SK-N-SH (cell line): ENCODE results near the gene LINGO3. TPM values are rescaled to one million over a fixed set of nuclear protein-coding genes. Genes with fewer than 3 reads are reported as not detected.
A peak's percentile ranks its signal among the peaks of the same experiment; 100 is the strongest.

Source experiments
- CTCF ChIA-PET: fragments of 300-600, 350-600 bp; formaldehyde crosslinking; extraction: SDS; loops from one replicate; lab custom pipeline; 2021; lab: Yijun Ruan, JAX
- POLR2A ChIA-PET: fragments of 350-600 bp; sonication (Branson Sonifier 250); formaldehyde crosslinking; extraction: SDS; loops from one replicate; lab custom pipeline; 2020; ENCODE audit warnings: antibody characterized with exemption, inconsistent platforms; lab: Yijun Ruan, JAX
- DNase-seq: peaks from one replicate; pipeline ENCODE4 v3.0.0; 2012
- H2AFZ ChIP-seq: fragments of 200-600 bp; sonication (generic); 2 replicates; pipeline ENCODE4 v1.8.1; 2016; ENCODE audit warnings: antibody characterized with exemption, mild to moderate bottlenecking, low read depth
- H3F3A ChIP-seq: fragments of 200-600 bp; sonication (generic); replicated peaks from 2 replicates; pipeline ENCODE3; 2016; ENCODE audit warnings: antibody characterized with exemption, mild to moderate bottlenecking; ENCODE audit not compliant: insufficient read depth
- H3K27ac ChIP-seq, 2 experiments: fragments of 200-500 bp in 1 of 2; fragments of 200-600 bp in 1 of 2; sonication (Bioruptor generic) in 1 of 2; sonication (generic), shearing (Covaris generic) in 1 of 2; 2 replicates each; pipeline versions ENCODE4 v1.5.1 to v1.6.1; 2014 to 2016; ENCODE audit warnings: low read depth in 2 of 2, inconsistent platforms in 1 of 2, low read length in 1 of 2, mild to moderate bottlenecking in 1 of 2, mixed read lengths in 1 of 2
- H3K27me3 ChIP-seq: fragments of 200-600 bp; sonication (generic), shearing (Covaris generic); 2 replicates; pipeline ENCODE4 v1.6.1; 2016; ENCODE audit warnings: mixed run types; ENCODE audit not compliant: insufficient read depth
- H3K36me3 ChIP-seq, 2 experiments: fragments of 200-500 bp in 1 of 2; fragments of 200-600 bp in 1 of 2; sonication (Bioruptor generic) in 1 of 2; sonication (generic) in 1 of 2; replicated peaks in 1 of 2; 2 replicates each; pipeline versions ENCODE3 to v1.5.1; 2014 to 2016; ENCODE audit warnings: low read length in 1 of 2, mild to moderate bottlenecking in 1 of 2; ENCODE audit not compliant: insufficient read depth in 2 of 2, control insufficient read depth in 1 of 2
- H3K4me1 ChIP-seq, 2 experiments: fragments of 200-500 bp in 1 of 2; fragments of 200-600 bp in 1 of 2; sonication (Bioruptor generic) in 1 of 2; sonication (generic), shearing (Covaris generic) in 1 of 2; 2 replicates each; pipeline versions ENCODE4 v1.5.1 to v1.6.1; 2014 to 2016; ENCODE audit warnings: low read depth in 1 of 2, low read length in 1 of 2, mixed run types in 1 of 2; ENCODE audit not compliant: insufficient read depth in 2 of 2, control insufficient read depth in 1 of 2
- H3K4me2 ChIP-seq: fragments of 200-600 bp; sonication (generic), shearing (Covaris generic); 2 replicates; pipeline ENCODE4 v1.6.1; 2017; ENCODE audit warnings: mixed run types
- H3K4me3 ChIP-seq, 2 experiments: fragments of 200-500 bp in 1 of 2; fragments of 200-600 bp in 1 of 2; sonication (Bioruptor generic) in 1 of 2; sonication (generic), shearing (Covaris generic) in 1 of 2; 2 replicates each; pipeline versions ENCODE4 v1.5.1 to v1.8.1; 2014 to 2016; ENCODE audit warnings: low read depth in 2 of 2, inconsistent platforms in 1 of 2, low read length in 1 of 2, mild to moderate bottlenecking in 1 of 2, mixed read lengths in 1 of 2, moderate library complexity in 1 of 2
- H3K79me2 ChIP-seq: fragments of 200-600 bp; sonication (generic); 2 replicates; pipeline ENCODE4 v1.8.1; 2017; ENCODE audit warnings: mild to moderate bottlenecking; ENCODE audit not compliant: insufficient read depth
- H3K9ac ChIP-seq: fragments of 200-600 bp; sonication (generic); 2 replicates; pipeline ENCODE4 v1.6.1; 2017; ENCODE audit warnings: mixed run types
- H3K9me2 ChIP-seq: fragments of 200-600 bp; sonication (generic); 2 replicates; pipeline ENCODE4 v1.6.1; 2017; ENCODE audit warnings: mixed run types
- H3K9me3 ChIP-seq: fragments of 200-600 bp; sonication (generic); 2 replicates; pipeline ENCODE4 v1.6.1; 2017; ENCODE audit warnings: mixed run types, mild to moderate bottlenecking, moderate library complexity
- H4K20me1 ChIP-seq: fragments of 200-600 bp; sonication (generic); 2 replicates; pipeline ENCODE4 v1.6.1; 2017; ENCODE audit warnings: mild to moderate bottlenecking, mixed run types; ENCODE audit not compliant: insufficient read depth
- CHD2 ChIP-seq: fragments of 150-350 bp; IDR thresholded peaks from 2 replicates; pipeline ENCODE4 v1.6.1; 2018; ENCODE audit warnings: low read length; ENCODE audit not compliant: partially characterized antibody
- CTCF ChIP-seq: fragments of 200-600 bp; sonication (generic); IDR thresholded peaks from 2 replicates; pipeline ENCODE4 v1.6.1; 2017; ENCODE audit warnings: antibody characterized with exemption, mild to moderate bottlenecking, moderate library complexity
- ELF1 ChIP-seq: IDR thresholded peaks from 2 replicates; pipeline ENCODE4 v1.4.0; 2012
- EP300 ChIP-seq, 2 experiments: IDR thresholded peaks; 2 replicates each; pipeline versions ENCODE4 v1.4.0 to v1.6.1; 2012; ENCODE audit warnings: borderline replicate concordance in 1 of 2, low read depth in 1 of 2, low read length in 1 of 2
- FOSL2 ChIP-seq: IDR thresholded peaks from 2 replicates; pipeline ENCODE4 v1.4.0; 2012; ENCODE audit warnings: low read depth, mild to moderate bottlenecking, moderate library complexity, borderline replicate concordance
- MAX ChIP-seq: IDR thresholded peaks from 2 replicates; pipeline ENCODE4 v1.4.0; 2012; ENCODE audit warnings: low read depth
- NFIC ChIP-seq: IDR thresholded peaks from 2 replicates; pipeline ENCODE4 v1.4.0; 2012; ENCODE audit warnings: borderline replicate concordance
- NRF1 ChIP-seq: IDR thresholded peaks from 2 replicates; pipeline ENCODE4 v1.6.1; 2012; ENCODE audit warnings: low read depth, mild to moderate bottlenecking, low read length
- USF1 ChIP-seq: IDR thresholded peaks from 2 replicates; pipeline ENCODE4 v1.4.0; 2012; ENCODE audit warnings: low read depth, borderline replicate concordance
- ZBTB33 ChIP-seq: IDR thresholded peaks from 2 replicates; pipeline ENCODE4 v1.4.0; 2012; ENCODE audit warnings: low read depth, borderline replicate concordance
- WGBS: methylation state at CpG from one replicate; pipeline ENCODE4 v1.1.6; 2017; ENCODE audit warnings: low lambda C conversion rate; 5-methylcytosine and 5-hydroxymethylcytosine counted together
- polyA plus RNA-seq, 3 experiments: library from polyadenylated mRNA; depleted of rRNA; stranded (reverse); fragments of >200 nt; gene quantifications; 2 replicates each; pipeline ENCODE4 v1.2.3, GENCODE V29; 2012

Gene LINGO3
- polyA plus RNA-seq, 1 of the 3 experiments (the other 2 are of a cell fraction): not detected

- CTCF ChIA-PET: no interaction called here
- 95% methylated on average over 25 of the region's 26 CpGs for WGBS
- no peak overlapping the region for H2AFZ ChIP-seq
- no peaks in the 10 kb centered on the region for H3K9me2 ChIP-seq
- no peaks in the 10 kb centered on the region for H3K27me3 ChIP-seq
- H3K4me2 ChIP-seq: no peak overlapping the region
- peaks cover 57% of the 10 kb centered on the region for H3K79me2 ChIP-seq
- DNase-seq: peak; percentile 61
- peaks cover 0 to 4% of the 10 kb centered on the region in 2 experiments for H3K36me3 ChIP-seq
- no peak overlapping the region for H3K4me3 ChIP-seq
- H3K9ac ChIP-seq: no peak overlapping the region
- H3F3A ChIP-seq: peaks cover 18% of the 10 kb centered on the region
- POLR2A ChIA-PET: interaction anchor here (1.1 kb wide), 1 partner anchor 19 kb away, joined by 3 read pairs; no protein-coding TSS in a partner anchor
- H3K4me1 ChIP-seq: peaks cover 0 to 2% of the 10 kb centered on the region in 2 experiments; a peak in 1 of 4 replicates
- TF ChIP-seq FOSL2 (no peak), ELF1 (no peak), NFIC (no peak), ZBTB33 (no peak), USF1 (no peak), CHD2 (no peak), MAX (no peak), EP300 (IDR thresholded peaks at IDR 0.05; ENCODE audit: borderline replicate concordance in 1 of 2, low read depth in 1 of 2, low read length in 1 of 2) (no peak), NRF1 (no peak), CTCF (no peak)
- TF ChIP-seq, all 33 proteins: peak for 0
- Histone ChIP-seq H3K9me3 (no peaks in the 10 kb centered on the region), H4K20me1 (peaks cover 20% of the 10 kb centered on the region), H3K27ac (no peak overlapping the region)
Observed at GRCh38 chr19:2334986-2335846, 27.3 kb upstream of the LINGO3 start.
